H1 (cell line): ENCODE results near the gene NT5C1B. TPM values are rescaled to one million over a fixed set of nuclear protein-coding genes. Genes with fewer than 3 reads are reported as not detected.

Experiments used
- CTCF ChIA-PET: fragments of 300-600 bp; sonication (Branson Sonifier 250); formaldehyde crosslinking; loops from one replicate; lab custom pipeline; 2021; ENCODE audit not compliant: partially characterized antibody; lab: Charles Lee
- POLR2A ChIA-PET: fragments of 300-600 bp; sonication (Branson Sonifier 250); formaldehyde crosslinking; loops from one replicate; lab custom pipeline; 2021; ENCODE audit warnings: inconsistent platforms; ENCODE audit not compliant: partially characterized antibody; lab: Charles Lee
- DNase-seq, 2 experiments: peaks; one replicate each; pipeline versions ENCODE4 v3.0.0 to v3.0.0-alpha.2; 2010 to 2022; ENCODE audit warnings: low spot score in 2 of 2, low read depth in 1 of 2, mixed read lengths in 1 of 2
- FAIRE-seq: peaks from 2 replicates; lab custom pipeline; 2011; peaks lifted over from hg19 to GRCh38; lab: Jason Lieb, UNC
- H2AFZ ChIP-seq: 2 replicates; pipeline ENCODE4 v1.8.1; 2012; ENCODE audit warnings: low read length, inconsistent platforms
- H2AK5ac ChIP-seq: 2 replicates; pipeline ENCODE4 v1.6.1; 2013; ENCODE audit warnings: low read depth, low read length
- H2BK120ac ChIP-seq: replicated peaks from 2 replicates; pipeline ENCODE3; 2013; ENCODE audit warnings: low read depth, low read length, inconsistent platforms
- H2BK12ac ChIP-seq: 2 replicates; pipeline ENCODE4 v1.6.1; 2013; ENCODE audit warnings: low read depth, low read length
- H2BK15ac ChIP-seq: 2 replicates; pipeline ENCODE4 v1.6.1; 2013; ENCODE audit warnings: low read length
- H2BK20ac ChIP-seq: 2 replicates; pipeline ENCODE4 v1.6.1; 2013; ENCODE audit warnings: low read length
- H2BK5ac ChIP-seq: 2 replicates; pipeline ENCODE4 v1.6.1; 2013; ENCODE audit warnings: low read depth, low read length
- H3K14ac ChIP-seq: 2 replicates; pipeline ENCODE4 v1.6.1; 2013; ENCODE audit warnings: inconsistent platforms; ENCODE audit not compliant: insufficient read length
- H3K18ac ChIP-seq: 2 replicates; pipeline ENCODE4 v1.6.1; 2013; ENCODE audit warnings: low read length; ENCODE audit errors: extremely low read depth
- H3K23ac ChIP-seq: 2 replicates; pipeline ENCODE4 v1.6.1; 2013; ENCODE audit warnings: inconsistent platforms; ENCODE audit not compliant: insufficient read length
- H3K23me2 ChIP-seq: 2 replicates; pipeline ENCODE4 v1.6.1; 2013; ENCODE audit warnings: low read depth, low read length
- H3K27ac ChIP-seq: 2 replicates; pipeline ENCODE4 v1.6.1; 2011; ENCODE audit warnings: low read depth, low read length, inconsistent platforms
- H3K27me3 ChIP-seq, 4 experiments: replicated peaks in 1 of 4; 1 replicate in 1 of 4; 2 replicates in 3 of 4; pipeline versions ENCODE4 v1.6.1 to v1.8.1; 2011 to 2013; ENCODE audit warnings: low read length in 3 of 4, mild to moderate bottlenecking in 3 of 4, inconsistent platforms in 2 of 4, mixed read lengths in 2 of 4, moderate library complexity in 1 of 4; ENCODE audit not compliant: control insufficient read depth in 3 of 4, insufficient read depth in 3 of 4; ENCODE audit errors: extremely low read depth in 1 of 4
- H3K36me3 ChIP-seq, 4 experiments: 2 replicates each; pipeline versions ENCODE4 v1.6.1 to v1.8.1; 2011 to 2013; ENCODE audit warnings: mild to moderate bottlenecking in 4 of 4, low read length in 3 of 4, moderate library complexity in 2 of 4, control low read depth in 1 of 4, inconsistent platforms in 1 of 4; ENCODE audit not compliant: insufficient read depth in 4 of 4, control insufficient read depth in 2 of 4
- H3K4ac ChIP-seq: replicated peaks from 2 replicates; pipeline ENCODE3; 2013; ENCODE audit warnings: low read length, low read depth, mixed read lengths, inconsistent platforms; ENCODE audit not compliant: insufficient read length
- H3K4me1 ChIP-seq, 4 experiments: replicated peaks in 1 of 4; 1 replicate in 1 of 4; 2 replicates in 3 of 4; pipeline versions ENCODE4 v1.6.1 to v1.8.1; 2011 to 2013; ENCODE audit warnings: low read length in 3 of 4, inconsistent platforms in 2 of 4, mixed read lengths in 1 of 4; ENCODE audit not compliant: insufficient read depth in 4 of 4, control insufficient read depth in 3 of 4
- H3K4me2 ChIP-seq, 2 experiments: 2 replicates each; pipeline versions ENCODE4 v1.6.1 to v1.8.1; 2011 to 2013; ENCODE audit warnings: low read depth in 2 of 2, low read length in 2 of 2, control low read depth in 1 of 2, inconsistent platforms in 1 of 2, mild to moderate bottlenecking in 1 of 2; ENCODE audit not compliant: insufficient read depth in 1 of 2
- H3K4me3 ChIP-seq, 4 experiments: fragments of 200-600, 300-600 bp in 1 of 4; sonication (generic), shearing (Covaris generic), sonication (Bioruptor Twin) in 1 of 4; 2 replicates each; pipeline versions ENCODE4 v1.5.1 to v1.8.1; 2011 to 2016; ENCODE audit warnings: low read length in 4 of 4, low read depth in 3 of 4, control low read depth in 2 of 4, inconsistent platforms in 2 of 4, mild to moderate bottlenecking in 2 of 4, mixed read lengths in 1 of 4, moderate library complexity in 1 of 4; ENCODE audit not compliant: insufficient read depth in 2 of 4; ENCODE audit errors: extremely low read depth in 1 of 4
- H3K56ac ChIP-seq: replicated peaks from 2 replicates; pipeline ENCODE3; 2013; ENCODE audit warnings: low read depth, mild to moderate bottlenecking, mixed read lengths, low read length, inconsistent platforms; ENCODE audit not compliant: insufficient read length
- H3K79me1 ChIP-seq: 2 replicates; pipeline ENCODE4 v1.6.1; 2013; ENCODE audit warnings: low read depth, low read length, control low read depth
- H3K79me2 ChIP-seq, 2 experiments: 2 replicates each; pipeline versions ENCODE4 v1.6.1 to v1.8.1; 2012 to 2013; ENCODE audit warnings: low read length in 2 of 2, mild to moderate bottlenecking in 2 of 2, inconsistent platforms in 1 of 2; ENCODE audit not compliant: insufficient read depth in 2 of 2, control insufficient read depth in 1 of 2
- H3K9ac ChIP-seq, 4 experiments: replicated peaks in 1 of 4; 1 replicate in 1 of 4; 2 replicates in 3 of 4; pipeline versions ENCODE4 v1.6.1 to v1.8.1; 2011 to 2013; ENCODE audit warnings: low read depth in 3 of 4, low read length in 3 of 4, control low read depth in 2 of 4, mild to moderate bottlenecking in 2 of 4, moderate library complexity in 2 of 4, inconsistent platforms in 1 of 4; ENCODE audit errors: extremely low read depth in 1 of 4
- H3K9me3 ChIP-seq, 2 experiments: 2 replicates each; pipeline versions ENCODE4 v1.6.1 to v1.8.1; 2012 to 2013; ENCODE audit warnings: mild to moderate bottlenecking in 2 of 2, moderate library complexity in 2 of 2, control low read depth in 1 of 2, inconsistent platforms in 1 of 2, low read depth in 1 of 2, low read length in 1 of 2, mixed read lengths in 1 of 2; ENCODE audit not compliant: insufficient read depth in 2 of 2
- H4K20me1 ChIP-seq, 2 experiments: replicated peaks in 1 of 2; 2 replicates each; pipeline versions ENCODE3 to v1.8.1; 2011 to 2013; ENCODE audit warnings: inconsistent platforms in 2 of 2, low read length in 2 of 2, mild to moderate bottlenecking in 1 of 2; ENCODE audit not compliant: insufficient read depth in 2 of 2, control insufficient read depth in 1 of 2
- H4K5ac ChIP-seq: 2 replicates; pipeline ENCODE4 v1.6.1; 2013; ENCODE audit warnings: low read length, low read depth, mixed read lengths, inconsistent platforms; ENCODE audit not compliant: insufficient read length
- H4K8ac ChIP-seq: 2 replicates; pipeline ENCODE4 v1.8.0; 2013; ENCODE audit warnings: mild to moderate bottlenecking, moderate library complexity, low read length, inconsistent platforms; ENCODE audit not compliant: insufficient read depth; ENCODE audit errors: extremely low read depth
- H4K91ac ChIP-seq: replicated peaks from 2 replicates; pipeline ENCODE3; 2013; ENCODE audit warnings: low read length, mixed read lengths, inconsistent platforms; ENCODE audit not compliant: insufficient read length
- CHD2 ChIP-seq: IDR thresholded peaks from 2 replicates; pipeline ENCODE4 v1.6.1; 2012; ENCODE audit warnings: low read length, improper control_type of control experiment
- CREB1 ChIP-seq: IDR thresholded peaks from 2 replicates; pipeline ENCODE4 v1.6.1; 2012; ENCODE audit warnings: inconsistent platforms
- CTBP2 ChIP-seq: IDR thresholded peaks from 2 replicates; pipeline ENCODE4 v1.7.0; 2011; ENCODE audit warnings: borderline replicate concordance, mild to moderate bottlenecking, moderate library complexity, mixed read lengths, low read length; ENCODE audit not compliant: insufficient read depth, insufficient read length
- EP300 ChIP-seq, 2 experiments: IDR thresholded peaks; 1 replicate in 1 of 2; 2 replicates in 1 of 2; pipeline ENCODE4 v1.6.1; 2011 to 2012; ENCODE audit warnings: low read depth in 2 of 2, low read length in 2 of 2, mild to moderate bottlenecking in 2 of 2, borderline replicate concordance in 1 of 2, inconsistent platforms in 1 of 2, moderate library complexity in 1 of 2
- FOSL1 ChIP-seq: IDR thresholded peaks from 2 replicates; pipeline ENCODE4 v1.6.1; 2011; ENCODE audit warnings: mild to moderate bottlenecking, low read depth, low read length, moderate library complexity; ENCODE audit not compliant: insufficient read depth
- JUND ChIP-seq: IDR thresholded peaks from 2 replicates; pipeline ENCODE4 v1.6.1; 2011; ENCODE audit warnings: mild to moderate bottlenecking, improper control_type of control experiment, low read length
- KDM4A ChIP-seq: IDR thresholded peaks from one replicate; pipeline ENCODE4 v1.7.1; 2012; ENCODE audit warnings: low read depth, mild to moderate bottlenecking, moderate library complexity, low read length, inconsistent platforms; ENCODE audit not compliant: severe bottlenecking
- MAFK ChIP-seq: IDR thresholded peaks from 2 replicates; pipeline ENCODE4 v1.6.1; 2012; ENCODE audit warnings: low read depth, mild to moderate bottlenecking, improper control_type of control experiment, low read length
- POLR2A ChIP-seq, 2 experiments: IDR thresholded peaks; 1 replicate in 1 of 2; 2 replicates in 1 of 2; pipeline ENCODE4 v1.6.1; 2011; ENCODE audit warnings: low read depth in 2 of 2, low read length in 2 of 2, mild to moderate bottlenecking in 2 of 2; ENCODE audit errors: control extremely low read depth in 1 of 2
- POU5F1 ChIP-seq: IDR thresholded peaks from 2 replicates; pipeline ENCODE4 v1.6.1; 2011; ENCODE audit warnings: low read depth, mild to moderate bottlenecking, low read length, moderate library complexity
- RFX5 ChIP-seq: IDR thresholded peaks from 2 replicates; pipeline ENCODE4 v1.6.1; 2011; ENCODE audit warnings: low read depth, low read length, improper control_type of control experiment, borderline replicate concordance
- SP1 ChIP-seq: IDR thresholded peaks from 2 replicates; pipeline ENCODE4 v1.6.1; 2011; ENCODE audit warnings: low read depth, low read length
- WGBS, 2 experiments: shearing (Covaris generic) in 1 of 2; methylation state at CpG; one replicate each; pipeline versions ENCODE4 v1.1.6 to v1.1.7; 2013 to 2015; ENCODE audit warnings: low lambda C conversion rate in 2 of 2, mixed read lengths in 2 of 2, inconsistent platforms in 1 of 2, low coverage in 1 of 2, missing lambda C conversion rate in 1 of 2; ENCODE audit not compliant: insufficient replicate concordance in 2 of 2, insufficient coverage in 1 of 2, insufficient read length in 1 of 2; ENCODE audit errors: extremely low coverage in 1 of 2, missing lambda C conversion rate in 1 of 2; 5-methylcytosine and 5-hydroxymethylcytosine counted together
- polyA plus RNA-seq, 7 experiments: library from polyadenylated mRNA; depleted of rRNA in 3 of 7; stranded (reverse) in 5 of 7; unstranded in 2 of 7; fragments of >200 nt in 5 of 7; fragments of 200-250 nt in 2 of 7; gene quantifications; 1 replicate in 5 of 7; 2 replicates in 1 of 7; 4 replicates in 1 of 7; pipeline versions ENCODE4 v1.2.1 to v1.2.3, GENCODE V29; 2011 to 2013; ENCODE audit warnings: missing spikeins in 2 of 7, mixed read lengths in 2 of 7
- total RNA-seq: library from RNA; stranded (reverse); fragmentation: NEBNext Ultra II Directional; extraction: Animal tissue kit (Norgen Biotek cat#: 25700); gene quantifications from 2 replicates; pipeline ENCODE4 v1.2.1, GENCODE V29; 2021
- TF ChIP-seq, protein P1 (sequence below): IDR thresholded peaks from 2 replicates; pipeline ENCODE4 v1.6.1; 2012; ENCODE audit warnings: inconsistent platforms

NT5C1B gene
- total and polyA plus RNA-seq, 2 of the 8 experiments (the other 6 are each of a cell fraction or from before 2014, with no cell fraction given): not detected

DNA sequence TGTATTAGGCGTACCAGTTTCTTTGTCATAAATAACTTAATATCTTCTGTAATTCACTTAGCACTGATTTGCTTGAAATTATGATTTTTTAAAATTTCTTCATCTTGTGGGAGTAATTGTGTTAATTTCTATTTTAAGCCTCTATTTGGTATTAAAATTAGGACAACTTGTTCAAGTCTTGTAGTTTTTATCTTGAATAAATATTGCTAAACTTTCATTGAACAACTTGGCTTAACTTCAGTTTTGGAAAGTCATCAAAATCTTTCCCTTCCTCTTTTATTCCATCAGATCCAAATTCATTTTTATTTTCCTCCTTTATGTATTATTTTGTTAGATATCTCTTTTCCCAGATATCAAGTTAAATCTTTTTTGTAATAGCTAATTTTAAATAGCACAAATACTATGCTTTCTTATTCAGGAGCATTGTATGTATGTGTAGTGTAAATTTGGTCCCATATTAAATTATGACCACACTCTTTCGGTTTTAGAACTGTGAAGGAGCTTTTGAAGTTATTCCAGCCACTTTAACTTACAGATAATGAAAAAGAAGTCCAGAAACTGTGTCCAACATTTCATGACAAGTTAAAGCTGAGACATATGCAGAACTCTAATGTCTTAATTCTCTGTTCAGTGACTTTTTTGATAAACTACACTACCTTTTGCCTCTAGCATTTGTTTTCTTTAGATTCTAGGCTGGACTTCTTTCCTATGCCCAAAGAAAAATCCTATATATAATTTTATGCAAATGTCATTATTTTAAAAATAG, 31.7 kb upstream of the NT5C1B start:
- H3K4ac ChIP-seq: no peak overlapping the region
- no peak overlapping the region for H3K9ac ChIP-seq
- no peaks in the 10 kb centered on the region for H3K9me3 ChIP-seq
- no peaks in the 10 kb centered on the region for H3K79me1 ChIP-seq
- no peak overlapping the region for H2BK15ac ChIP-seq
- no peak overlapping the region for H3K14ac ChIP-seq
- no peaks in the 10 kb centered on the region for H3K79me2 ChIP-seq
- ChIA-PET CTCF (no interaction called here), POLR2A (no interaction called here)
- no peak overlapping the region for H4K91ac ChIP-seq
- no peak overlapping the region for H4K8ac ChIP-seq
- H3K23ac ChIP-seq: no peak overlapping the region
- no peaks in the 10 kb centered on the region for H3K36me3 ChIP-seq
- no peak overlapping the region for H3K4me2 ChIP-seq
- H2BK12ac ChIP-seq: no peak overlapping the region
- no peak overlapping the region for H2BK120ac ChIP-seq
- H2BK20ac ChIP-seq: no peak overlapping the region
- DNase-seq: no peak
- no peak overlapping the region for H2AFZ ChIP-seq
- H3K56ac ChIP-seq: no peak overlapping the region
- H4K20me1 ChIP-seq: no peaks in the 10 kb centered on the region
- 93% methylated on average over 2 of the region's 2 CpGs; no CpG with 5 or more reads in 1 of the 2 experiments for WGBS, 2 experiments
- no peak overlapping the region for H2BK5ac ChIP-seq
- no peak overlapping the region for H3K18ac ChIP-seq
- FAIRE-seq: no peak
- H4K5ac ChIP-seq: no peak overlapping the region
- H3K4me3 ChIP-seq: no peak overlapping the region
- H3K27me3 ChIP-seq: no peaks in the 10 kb centered on the region
- no peaks in the 10 kb centered on the region for H3K4me1 ChIP-seq
- H3K27ac ChIP-seq: no peak overlapping the region
- H2AK5ac ChIP-seq: no peak overlapping the region
- no peaks in the 10 kb centered on the region for H3K23me2 ChIP-seq
- TF ChIP-seq, protein P1, sequence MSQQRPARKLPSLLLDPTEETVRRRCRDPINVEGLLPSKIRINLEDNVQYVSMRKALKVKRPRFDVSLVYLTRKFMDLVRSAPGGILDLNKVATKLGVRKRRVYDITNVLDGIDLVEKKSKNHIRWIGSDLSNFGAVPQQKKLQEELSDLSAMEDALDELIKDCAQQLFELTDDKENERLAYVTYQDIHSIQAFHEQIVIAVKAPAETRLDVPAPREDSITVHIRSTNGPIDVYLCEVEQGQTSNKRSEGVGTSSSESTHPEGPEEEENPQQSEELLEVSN: no peak
- TF ChIP-seq FOSL1: no peak
- no peak for TF ChIP-seq SP1
- TF ChIP-seq POLR2A (IDR thresholded peaks at IDR 0.05; ENCODE audit: control extremely low read depth in 1 of 2, low read depth in 2 of 2, low read length in 2 of 2): no peak
- TF ChIP-seq EP300 (IDR thresholded peaks at IDR 0.05; ENCODE audit: borderline replicate concordance in 1 of 2, low read depth in 2 of 2, low read length in 2 of 2): no peak
- no peak for TF ChIP-seq CTBP2
- no peak for TF ChIP-seq KDM4A
- TF ChIP-seq CHD2: no peak
- TF ChIP-seq RFX5: no peak
- no peak for TF ChIP-seq MAFK
- no peak for TF ChIP-seq POU5F1
- TF ChIP-seq CREB1: no peak
- TF ChIP-seq JUND: no peak
